Measurements from ENCODE around the gene DYNC1H1.

GRCh38 chr14:102044566-102044965, 80.2 kb downstream of the DYNC1H1 start:
- TF ChIP-seq CTCF (IDR thresholded peaks at IDR 0.05) (no peak), POLR2A (IDR thresholded peaks at IDR 0.05; ENCODE audit: low read depth) (no peak), POLR2AphosphoS5 (IDR thresholded peaks at IDR 0.05) (no peak)

Data from esophagus muscularis mucosa (tissue), 3 donors.